SK-N-SH (cell line): ENCODE data around the gene DVL2. TPM values are rescaled to one million over a fixed set of nuclear protein-coding genes. Genes with fewer than 3 reads are reported as not detected.
A peak's percentile ranks its signal among the peaks of the same experiment; 100 is the strongest.

Source experiments
- CTCF ChIA-PET: fragments of 300-600, 350-600 bp; formaldehyde crosslinking; extraction: SDS; loops from one replicate; lab custom pipeline; 2021; lab: Yijun Ruan, JAX
- POLR2A ChIA-PET: fragments of 350-600 bp; sonication (Branson Sonifier 250); formaldehyde crosslinking; extraction: SDS; loops from one replicate; lab custom pipeline; 2020; ENCODE audit warnings: antibody characterized with exemption, inconsistent platforms; lab: Yijun Ruan, JAX
- DNase-seq: peaks from one replicate; pipeline ENCODE4 v3.0.0; 2012
- H2AFZ ChIP-seq: fragments of 200-600 bp; sonication (generic); 2 replicates; pipeline ENCODE4 v1.8.1; 2016; ENCODE audit warnings: antibody characterized with exemption, mild to moderate bottlenecking, low read depth
- H3F3A ChIP-seq: fragments of 200-600 bp; sonication (generic); replicated peaks from 2 replicates; pipeline ENCODE3; 2016; ENCODE audit warnings: antibody characterized with exemption, mild to moderate bottlenecking; ENCODE audit not compliant: insufficient read depth
- H3K27ac ChIP-seq, 2 experiments: fragments of 200-500 bp in 1 of 2; fragments of 200-600 bp in 1 of 2; sonication (Bioruptor generic) in 1 of 2; sonication (generic), shearing (Covaris generic) in 1 of 2; 2 replicates each; pipeline versions ENCODE4 v1.5.1 to v1.6.1; 2014 to 2016; ENCODE audit warnings: low read depth in 2 of 2, inconsistent platforms in 1 of 2, low read length in 1 of 2, mild to moderate bottlenecking in 1 of 2, mixed read lengths in 1 of 2
- H3K27me3 ChIP-seq: fragments of 200-600 bp; sonication (generic), shearing (Covaris generic); 2 replicates; pipeline ENCODE4 v1.6.1; 2016; ENCODE audit warnings: mixed run types; ENCODE audit not compliant: insufficient read depth
- H3K36me3 ChIP-seq, 2 experiments: fragments of 200-500 bp in 1 of 2; fragments of 200-600 bp in 1 of 2; sonication (Bioruptor generic) in 1 of 2; sonication (generic) in 1 of 2; replicated peaks in 1 of 2; 2 replicates each; pipeline versions ENCODE3 to v1.5.1; 2014 to 2016; ENCODE audit warnings: low read length in 1 of 2, mild to moderate bottlenecking in 1 of 2; ENCODE audit not compliant: insufficient read depth in 2 of 2, control insufficient read depth in 1 of 2
- H3K4me1 ChIP-seq, 2 experiments: fragments of 200-500 bp in 1 of 2; fragments of 200-600 bp in 1 of 2; sonication (Bioruptor generic) in 1 of 2; sonication (generic), shearing (Covaris generic) in 1 of 2; 2 replicates each; pipeline versions ENCODE4 v1.5.1 to v1.6.1; 2014 to 2016; ENCODE audit warnings: low read depth in 1 of 2, low read length in 1 of 2, mixed run types in 1 of 2; ENCODE audit not compliant: insufficient read depth in 2 of 2, control insufficient read depth in 1 of 2
- H3K4me2 ChIP-seq: fragments of 200-600 bp; sonication (generic), shearing (Covaris generic); 2 replicates; pipeline ENCODE4 v1.6.1; 2017; ENCODE audit warnings: mixed run types
- H3K4me3 ChIP-seq, 2 experiments: fragments of 200-500 bp in 1 of 2; fragments of 200-600 bp in 1 of 2; sonication (Bioruptor generic) in 1 of 2; sonication (generic), shearing (Covaris generic) in 1 of 2; 2 replicates each; pipeline versions ENCODE4 v1.5.1 to v1.8.1; 2014 to 2016; ENCODE audit warnings: low read depth in 2 of 2, inconsistent platforms in 1 of 2, low read length in 1 of 2, mild to moderate bottlenecking in 1 of 2, mixed read lengths in 1 of 2, moderate library complexity in 1 of 2
- H3K79me2 ChIP-seq: fragments of 200-600 bp; sonication (generic); 2 replicates; pipeline ENCODE4 v1.8.1; 2017; ENCODE audit warnings: mild to moderate bottlenecking; ENCODE audit not compliant: insufficient read depth
- H3K9ac ChIP-seq: fragments of 200-600 bp; sonication (generic); 2 replicates; pipeline ENCODE4 v1.6.1; 2017; ENCODE audit warnings: mixed run types
- H3K9me2 ChIP-seq: fragments of 200-600 bp; sonication (generic); 2 replicates; pipeline ENCODE4 v1.6.1; 2017; ENCODE audit warnings: mixed run types
- H3K9me3 ChIP-seq: fragments of 200-600 bp; sonication (generic); 2 replicates; pipeline ENCODE4 v1.6.1; 2017; ENCODE audit warnings: mixed run types, mild to moderate bottlenecking, moderate library complexity
- H4K20me1 ChIP-seq: fragments of 200-600 bp; sonication (generic); 2 replicates; pipeline ENCODE4 v1.6.1; 2017; ENCODE audit warnings: mild to moderate bottlenecking, mixed run types; ENCODE audit not compliant: insufficient read depth
- CHD2 ChIP-seq: fragments of 150-350 bp; IDR thresholded peaks from 2 replicates; pipeline ENCODE4 v1.6.1; 2018; ENCODE audit warnings: low read length; ENCODE audit not compliant: partially characterized antibody
- ELF1 ChIP-seq: IDR thresholded peaks from 2 replicates; pipeline ENCODE4 v1.4.0; 2012
- EZH2phosphoT487 ChIP-seq: fragments of 200-600 bp; sonication (generic); IDR thresholded peaks from 2 replicates; pipeline ENCODE4 v1.6.1; 2017; ENCODE audit warnings: low read depth, mixed run types, mild to moderate bottlenecking, antibody characterized with exemption, moderate library complexity, borderline replicate concordance
- FOXJ3 ChIP-seq: sonication (generic); formaldehyde crosslinking; IDR thresholded peaks from 2 replicates; pipeline ENCODE4 v1.5.1; 2020; ENCODE audit warnings: mild to moderate bottlenecking, missing genetic modification reagents
- GABPA ChIP-seq: IDR thresholded peaks from 2 replicates; pipeline ENCODE4 v1.4.0; 2012; ENCODE audit warnings: low read depth, mild to moderate bottlenecking
- GATA2 ChIP-seq: sonication (generic); formaldehyde crosslinking; IDR thresholded peaks from 2 replicates; pipeline ENCODE4 v1.5.0; 2020; ENCODE audit warnings: mild to moderate bottlenecking, missing genetic modification reagents
- JUND ChIP-seq: IDR thresholded peaks from 2 replicates; pipeline ENCODE4 v1.4.0; 2012
- MXI1 ChIP-seq: IDR thresholded peaks from 2 replicates; pipeline ENCODE4 v1.6.1; 2012; ENCODE audit warnings: mild to moderate bottlenecking, low read depth, low read length, improper control_type of control experiment
- NFIC ChIP-seq: IDR thresholded peaks from 2 replicates; pipeline ENCODE4 v1.4.0; 2012; ENCODE audit warnings: borderline replicate concordance
- NRF1 ChIP-seq: IDR thresholded peaks from 2 replicates; pipeline ENCODE4 v1.6.1; 2012; ENCODE audit warnings: low read depth, mild to moderate bottlenecking, low read length
- POLR2AphosphoS5 ChIP-seq: IDR thresholded peaks from 2 replicates; pipeline ENCODE4 v1.6.1; 2012; ENCODE audit warnings: low read depth, low read length
- RAD21 ChIP-seq: IDR thresholded peaks from 2 replicates; pipeline ENCODE4 v1.6.1; 2012; ENCODE audit warnings: mild to moderate bottlenecking, low read length
- RCOR1 ChIP-seq: fragments of 150-350 bp; IDR thresholded peaks from 2 replicates; pipeline ENCODE4 v1.6.1; 2017; ENCODE audit warnings: antibody characterized with exemption, low read length
- RXRA ChIP-seq: IDR thresholded peaks from 2 replicates; pipeline ENCODE4 v1.4.0; 2012; ENCODE audit warnings: low read depth, mild to moderate bottlenecking, borderline replicate concordance
- SIN3A ChIP-seq: IDR thresholded peaks from 2 replicates; pipeline ENCODE4 v1.6.1; 2012; ENCODE audit warnings: low read depth, mild to moderate bottlenecking, low read length, moderate library complexity, borderline replicate concordance
- TCF12 ChIP-seq: IDR thresholded peaks from 2 replicates; pipeline ENCODE4 v1.4.0; 2012
- TEAD4 ChIP-seq: IDR thresholded peaks from 2 replicates; pipeline ENCODE4 v1.4.0; 2012; ENCODE audit warnings: mild to moderate bottlenecking, borderline replicate concordance; ENCODE audit not compliant: insufficient read depth
- WGBS: methylation state at CpG from one replicate; pipeline ENCODE4 v1.1.6; 2017; ENCODE audit warnings: low lambda C conversion rate; 5-methylcytosine and 5-hydroxymethylcytosine counted together
- polyA plus RNA-seq, 3 experiments: library from polyadenylated mRNA; depleted of rRNA; stranded (reverse); fragments of >200 nt; gene quantifications; 2 replicates each; pipeline ENCODE4 v1.2.3, GENCODE V29; 2012
- TF ChIP-seq, protein P1 (sequence below): fragments of 150-350 bp; IDR thresholded peaks from 2 replicates; pipeline ENCODE4 v1.6.1; 2016; ENCODE audit warnings: mild to moderate bottlenecking, low read depth, low read length
- TF ChIP-seq, protein P2 (sequence below): IDR thresholded peaks from 2 replicates; pipeline ENCODE4 v1.4.0; 2012; ENCODE audit warnings: low read depth
- TF ChIP-seq, protein P3 (sequence below): fragments of 150-350 bp; IDR thresholded peaks from 2 replicates; pipeline ENCODE4 v1.6.1; 2017; ENCODE audit warnings: antibody characterized with exemption, low read length, low read depth, borderline replicate concordance
- TF ChIP-seq, protein P4 (sequence below): IDR thresholded peaks from 2 replicates; pipeline ENCODE4; 2012
- TF ChIP-seq, protein P5 (sequence below): IDR thresholded peaks from 2 replicates; pipeline ENCODE4 v1.6.1; 2012; ENCODE audit warnings: mild to moderate bottlenecking, low read depth, low read length, moderate library complexity
- TF ChIP-seq, protein P6 (sequence below): IDR thresholded peaks from 2 replicates; pipeline ENCODE4 v1.4.0; 2012; ENCODE audit warnings: low read depth, borderline replicate concordance

DVL2 gene
- polyA plus RNA-seq (2012; rRNA removed): 6.9 and 8.3 TPM in 2 replicates
- 4.9 and 7.1 TPM in 2 replicates for polyA plus RNA-seq (2012; cell fraction: cytosol; rRNA removed)
- 17.8 and 26.4 TPM in 2 replicates for polyA plus RNA-seq (2012; cell fraction: nucleus; rRNA removed)

DNA sequence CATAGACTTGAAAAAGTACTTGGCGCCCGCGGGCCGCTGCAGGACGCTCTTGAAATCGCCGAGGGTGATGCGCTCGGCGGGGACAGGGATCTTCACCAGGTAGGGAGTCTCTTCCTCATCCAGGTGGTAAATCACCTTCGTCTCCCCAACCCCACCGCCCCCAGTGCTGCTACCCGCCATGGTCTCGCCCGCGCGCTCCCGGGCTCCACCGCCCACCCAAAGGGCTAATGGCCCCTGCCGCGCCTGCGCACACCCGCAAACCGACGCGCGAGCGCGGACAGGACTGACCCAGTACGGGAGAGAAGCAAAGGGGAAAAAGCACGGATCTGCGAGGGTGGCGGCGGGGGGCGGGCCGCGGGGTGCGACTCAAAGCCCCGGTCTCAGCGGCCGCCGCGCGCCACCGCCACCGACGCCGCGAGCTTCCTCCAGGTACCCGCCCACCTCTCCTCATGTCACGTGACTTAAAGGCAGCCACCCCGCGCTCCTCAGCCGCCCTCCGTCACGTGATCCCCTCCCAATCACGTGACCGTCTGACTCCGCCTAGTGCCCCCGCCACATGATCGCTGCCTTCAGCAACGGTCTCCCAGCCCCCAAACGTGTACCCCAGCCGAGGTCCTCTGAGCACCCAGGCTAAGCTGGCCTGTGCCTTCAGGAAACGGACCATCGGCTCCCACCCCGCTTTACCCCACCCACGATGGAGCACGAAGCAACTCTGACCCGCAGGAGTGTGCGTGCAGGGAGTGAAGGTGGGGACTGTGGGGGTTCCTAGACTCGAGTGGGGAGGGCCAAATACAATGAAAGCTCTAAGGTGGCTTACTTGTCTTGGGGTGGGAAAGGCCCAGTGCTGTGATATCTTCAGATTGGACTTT, at the start of gene DVL2:
TSS of gene DVL2 (minus strand) at position 435 of the 869 bp plus-strand sequence. CDS start at position 180, 255 bp downstream.
- H3K79me2 ChIP-seq: peaks cover 90% of the 10 kb centered on the region
- H4K20me1 ChIP-seq: peaks cover 36% of the 10 kb centered on the region
- peaks cover 34% of the 10 kb centered on the region for H3F3A ChIP-seq
- no peaks in the 10 kb centered on the region for H3K9me2 ChIP-seq
- WGBS: 3% methylated on average over 42 of the region's 72 CpGs
- ChIA-PET POLR2A (interaction anchor here (0.7 to 1.7 kb wide), 8 partner anchors 8 to 95 kb away, joined by 3 to 27 read pairs (median 4); partner anchors contain the start of genes ACADVL, DLG4, GABARAP and NEURL4), CTCF (interaction anchor here (0.6 to 6.5 kb wide), 8 partner anchors 12 to 112 kb away, joined by 3 to 44 read pairs (median 4); partner anchors contain the start of genes ACADVL, CTDNEP1 and DLG4)
- H3K4me2 ChIP-seq: peak within 1 kb of the TSS; percentile 81
- peaks cover 31 to 34% of the 10 kb centered on the region in 2 experiments for H3K4me1 ChIP-seq
- peak within 1 kb of the TSS; percentile 82 to 94 for H3K27ac ChIP-seq
- H3K9me3 ChIP-seq: no peaks in the 10 kb centered on the region
- H3K27me3 ChIP-seq: no peaks in the 10 kb centered on the region
- H2AFZ ChIP-seq: peak within 1 kb of the TSS; percentile 35; the same call in 1 of the 2 replicates
- H3K36me3 ChIP-seq: peaks cover 32 to 42% of the 10 kb centered on the region in 2 experiments
- peak within 1 kb of the TSS; percentile 89 for H3K9ac ChIP-seq
- H3K4me3 ChIP-seq: peak within 1 kb of the TSS; percentile 86 to 89
- DNase-seq: peak; percentile 97
- TF ChIP-seq ELF1 (peak; percentile 79), SIN3A (peak; percentile 72), JUND (peak; percentile 66), NRF1 (peak; percentile 68), POLR2AphosphoS5 (peak; percentile 99), TEAD4 (peak; percentile 58; the same call in 1 of the 2 replicates), TCF12 (no peak), RXRA (no peak), MXI1 (peak; percentile 86), RAD21 (no peak), GATA2 (CRISPR knock-in tag) (no peak), EZH2phosphoT487 (no peak), CHD2 (peak; percentile 96), RCOR1 (peak; percentile 68), NFIC (no peak; the same call in 1 of the 2 replicates), GABPA (no peak), FOXJ3 (CRISPR knock-in tag) (no peak; the same call in 1 of the 2 replicates)
- TF ChIP-seq, protein P1, sequence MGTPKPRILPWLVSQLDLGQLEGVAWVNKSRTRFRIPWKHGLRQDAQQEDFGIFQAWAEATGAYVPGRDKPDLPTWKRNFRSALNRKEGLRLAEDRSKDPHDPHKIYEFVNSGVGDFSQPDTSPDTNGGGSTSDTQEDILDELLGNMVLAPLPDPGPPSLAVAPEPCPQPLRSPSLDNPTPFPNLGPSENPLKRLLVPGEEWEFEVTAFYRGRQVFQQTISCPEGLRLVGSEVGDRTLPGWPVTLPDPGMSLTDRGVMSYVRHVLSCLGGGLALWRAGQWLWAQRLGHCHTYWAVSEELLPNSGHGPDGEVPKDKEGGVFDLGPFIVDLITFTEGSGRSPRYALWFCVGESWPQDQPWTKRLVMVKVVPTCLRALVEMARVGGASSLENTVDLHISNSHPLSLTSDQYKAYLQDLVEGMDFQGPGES: no peak
- TF ChIP-seq, protein P2, sequence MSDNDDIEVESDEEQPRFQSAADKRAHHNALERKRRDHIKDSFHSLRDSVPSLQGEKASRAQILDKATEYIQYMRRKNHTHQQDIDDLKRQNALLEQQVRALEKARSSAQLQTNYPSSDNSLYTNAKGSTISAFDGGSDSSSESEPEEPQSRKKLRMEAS: peak; percentile 90
- TF ChIP-seq, protein P3, sequence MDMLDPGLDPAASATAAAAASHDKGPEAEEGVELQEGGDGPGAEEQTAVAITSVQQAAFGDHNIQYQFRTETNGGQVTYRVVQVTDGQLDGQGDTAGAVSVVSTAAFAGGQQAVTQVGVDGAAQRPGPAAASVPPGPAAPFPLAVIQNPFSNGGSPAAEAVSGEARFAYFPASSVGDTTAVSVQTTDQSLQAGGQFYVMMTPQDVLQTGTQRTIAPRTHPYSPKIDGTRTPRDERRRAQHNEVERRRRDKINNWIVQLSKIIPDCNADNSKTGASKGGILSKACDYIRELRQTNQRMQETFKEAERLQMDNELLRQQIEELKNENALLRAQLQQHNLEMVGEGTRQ: peak; percentile 100
- TF ChIP-seq, protein P4, sequence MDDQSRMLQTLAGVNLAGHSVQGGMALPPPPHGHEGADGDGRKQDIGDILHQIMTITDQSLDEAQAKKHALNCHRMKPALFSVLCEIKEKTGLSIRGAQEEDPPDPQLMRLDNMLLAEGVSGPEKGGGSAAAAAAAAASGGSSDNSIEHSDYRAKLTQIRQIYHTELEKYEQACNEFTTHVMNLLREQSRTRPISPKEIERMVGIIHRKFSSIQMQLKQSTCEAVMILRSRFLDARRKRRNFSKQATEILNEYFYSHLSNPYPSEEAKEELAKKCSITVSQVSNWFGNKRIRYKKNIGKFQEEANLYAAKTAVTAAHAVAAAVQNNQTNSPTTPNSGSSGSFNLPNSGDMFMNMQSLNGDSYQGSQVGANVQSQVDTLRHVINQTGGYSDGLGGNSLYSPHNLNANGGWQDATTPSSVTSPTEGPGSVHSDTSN: peak; percentile 92
- TF ChIP-seq, protein P5, sequence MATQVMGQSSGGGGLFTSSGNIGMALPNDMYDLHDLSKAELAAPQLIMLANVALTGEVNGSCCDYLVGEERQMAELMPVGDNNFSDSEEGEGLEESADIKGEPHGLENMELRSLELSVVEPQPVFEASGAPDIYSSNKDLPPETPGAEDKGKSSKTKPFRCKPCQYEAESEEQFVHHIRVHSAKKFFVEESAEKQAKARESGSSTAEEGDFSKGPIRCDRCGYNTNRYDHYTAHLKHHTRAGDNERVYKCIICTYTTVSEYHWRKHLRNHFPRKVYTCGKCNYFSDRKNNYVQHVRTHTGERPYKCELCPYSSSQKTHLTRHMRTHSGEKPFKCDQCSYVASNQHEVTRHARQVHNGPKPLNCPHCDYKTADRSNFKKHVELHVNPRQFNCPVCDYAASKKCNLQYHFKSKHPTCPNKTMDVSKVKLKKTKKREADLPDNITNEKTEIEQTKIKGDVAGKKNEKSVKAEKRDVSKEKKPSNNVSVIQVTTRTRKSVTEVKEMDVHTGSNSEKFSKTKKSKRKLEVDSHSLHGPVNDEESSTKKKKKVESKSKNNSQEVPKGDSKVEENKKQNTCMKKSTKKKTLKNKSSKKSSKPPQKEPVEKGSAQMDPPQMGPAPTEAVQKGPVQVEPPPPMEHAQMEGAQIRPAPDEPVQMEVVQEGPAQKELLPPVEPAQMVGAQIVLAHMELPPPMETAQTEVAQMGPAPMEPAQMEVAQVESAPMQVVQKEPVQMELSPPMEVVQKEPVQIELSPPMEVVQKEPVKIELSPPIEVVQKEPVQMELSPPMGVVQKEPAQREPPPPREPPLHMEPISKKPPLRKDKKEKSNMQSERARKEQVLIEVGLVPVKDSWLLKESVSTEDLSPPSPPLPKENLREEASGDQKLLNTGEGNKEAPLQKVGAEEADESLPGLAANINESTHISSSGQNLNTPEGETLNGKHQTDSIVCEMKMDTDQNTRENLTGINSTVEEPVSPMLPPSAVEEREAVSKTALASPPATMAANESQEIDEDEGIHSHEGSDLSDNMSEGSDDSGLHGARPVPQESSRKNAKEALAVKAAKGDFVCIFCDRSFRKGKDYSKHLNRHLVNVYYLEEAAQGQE: no peak
- TF ChIP-seq, protein P6, sequence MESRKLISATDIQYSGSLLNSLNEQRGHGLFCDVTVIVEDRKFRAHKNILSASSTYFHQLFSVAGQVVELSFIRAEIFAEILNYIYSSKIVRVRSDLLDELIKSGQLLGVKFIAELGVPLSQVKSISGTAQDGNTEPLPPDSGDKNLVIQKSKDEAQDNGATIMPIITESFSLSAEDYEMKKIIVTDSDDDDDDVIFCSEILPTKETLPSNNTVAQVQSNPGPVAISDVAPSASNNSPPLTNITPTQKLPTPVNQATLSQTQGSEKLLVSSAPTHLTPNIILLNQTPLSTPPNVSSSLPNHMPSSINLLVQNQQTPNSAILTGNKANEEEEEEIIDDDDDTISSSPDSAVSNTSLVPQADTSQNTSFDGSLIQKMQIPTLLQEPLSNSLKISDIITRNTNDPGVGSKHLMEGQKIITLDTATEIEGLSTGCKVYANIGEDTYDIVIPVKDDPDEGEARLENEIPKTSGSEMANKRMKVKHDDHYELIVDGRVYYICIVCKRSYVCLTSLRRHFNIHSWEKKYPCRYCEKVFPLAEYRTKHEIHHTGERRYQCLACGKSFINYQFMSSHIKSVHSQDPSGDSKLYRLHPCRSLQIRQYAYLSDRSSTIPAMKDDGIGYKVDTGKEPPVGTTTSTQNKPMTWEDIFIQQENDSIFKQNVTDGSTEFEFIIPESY: peak; percentile 90
